HG03520 (cell line): ENCODE results near the gene HIKESHI.
"Not testable (repeated sequence)": the region's sequence is repeated elsewhere in the genome, so short reads cannot be mapped to it uniquely, and the experiment has no call there.

ENCODE experiments used
- ATAC-seq: cut with Tn5 transposase; IDR thresholded peaks from one replicate; pipeline ENCODE4 v1.9.1; 2021; ENCODE audit warnings: mild to moderate bottlenecking, moderate library complexity; ENCODE audit not compliant: unreplicated experiment

The HIKESHI gene, protein sequence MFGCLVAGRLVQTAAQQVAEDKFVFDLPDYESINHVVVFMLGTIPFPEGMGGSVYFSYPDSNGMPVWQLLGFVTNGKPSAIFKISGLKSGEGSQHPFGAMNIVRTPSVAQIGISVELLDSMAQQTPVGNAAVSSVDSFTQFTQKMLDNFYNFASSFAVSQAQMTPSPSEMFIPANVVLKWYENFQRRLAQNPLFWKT

DNA sequence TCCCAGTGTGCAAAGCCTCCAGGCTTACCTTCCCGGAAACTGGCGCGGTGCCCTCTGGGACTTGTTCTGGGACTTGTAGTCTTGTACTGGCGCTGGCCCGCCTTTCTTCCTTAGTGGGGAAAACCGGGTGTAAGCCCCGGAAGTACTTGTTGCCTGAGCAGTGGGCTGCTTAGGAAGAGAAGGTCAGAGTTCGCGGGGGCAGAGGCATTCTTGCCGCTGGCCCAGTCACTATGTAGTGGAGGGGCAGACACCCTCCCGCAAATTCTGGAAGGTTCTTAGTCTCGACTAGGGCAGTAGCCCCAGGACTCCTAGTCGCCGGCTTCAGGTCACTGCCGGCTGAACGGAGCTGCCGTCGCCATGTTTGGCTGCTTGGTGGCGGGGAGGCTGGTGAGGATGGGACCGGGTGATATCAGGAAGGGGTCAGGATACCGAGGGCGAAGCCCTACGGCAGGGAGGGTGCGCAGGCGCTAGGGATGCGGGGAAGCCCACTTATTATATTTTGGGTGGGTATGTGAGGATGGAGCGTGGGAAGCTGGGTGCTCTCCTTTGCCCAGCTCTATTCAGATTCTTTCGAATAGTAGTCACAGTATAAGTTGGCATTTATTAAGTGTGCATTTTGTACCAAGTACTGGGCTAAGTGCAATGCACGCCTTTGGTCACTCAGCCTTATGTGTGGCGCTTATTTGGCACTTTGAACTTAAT is at the start of gene HIKESHI:
Gene HIKESHI, plus strand, starts transcription at position 149 of the 702 bp plus-strand sequence. Its CDS starts 209 bp downstream, at position 358.
- peak; percentile 96 for ATAC-seq

DNA sequence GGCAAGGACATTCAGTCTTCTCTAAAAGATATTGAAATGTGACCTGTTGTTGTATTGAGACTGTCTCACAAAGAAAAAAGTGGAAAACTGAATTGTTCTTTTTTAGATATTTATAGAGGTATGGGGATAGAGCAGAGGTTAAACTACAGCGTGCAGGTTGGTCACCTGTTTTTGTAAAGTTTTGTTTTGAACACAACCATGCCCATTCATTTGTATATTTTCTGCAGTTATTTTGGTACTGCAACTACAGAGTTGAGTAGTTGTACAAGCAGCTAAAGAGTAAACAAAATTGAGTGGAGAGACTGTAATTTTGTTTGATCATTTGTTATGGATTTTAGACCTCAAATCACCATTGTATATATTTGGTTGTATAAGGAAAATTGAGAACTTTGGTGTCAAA is 46.1 kb upstream of the HIKESHI start:
- peak; percentile 96 for ATAC-seq

DNA sequence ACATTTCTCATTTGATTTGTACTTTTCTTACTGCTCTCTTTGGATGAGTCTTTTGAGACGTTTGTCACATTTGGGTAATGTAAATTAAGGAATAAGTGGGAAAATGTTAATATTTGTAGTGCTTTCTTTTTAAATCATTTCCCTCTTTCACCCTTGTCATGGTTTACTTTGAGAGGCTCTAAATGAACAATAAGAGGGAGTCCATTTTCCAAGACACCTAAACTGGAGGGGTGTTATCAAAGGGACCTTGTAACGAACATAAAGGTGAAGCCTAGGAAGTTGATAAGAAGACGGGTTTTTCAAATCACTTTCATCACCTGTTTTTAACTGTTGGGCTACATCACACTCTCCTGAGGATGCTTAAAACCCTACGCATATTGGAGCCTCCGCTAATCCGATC is 45.4 kb upstream of the HIKESHI start:
- no peak for ATAC-seq

DNA sequence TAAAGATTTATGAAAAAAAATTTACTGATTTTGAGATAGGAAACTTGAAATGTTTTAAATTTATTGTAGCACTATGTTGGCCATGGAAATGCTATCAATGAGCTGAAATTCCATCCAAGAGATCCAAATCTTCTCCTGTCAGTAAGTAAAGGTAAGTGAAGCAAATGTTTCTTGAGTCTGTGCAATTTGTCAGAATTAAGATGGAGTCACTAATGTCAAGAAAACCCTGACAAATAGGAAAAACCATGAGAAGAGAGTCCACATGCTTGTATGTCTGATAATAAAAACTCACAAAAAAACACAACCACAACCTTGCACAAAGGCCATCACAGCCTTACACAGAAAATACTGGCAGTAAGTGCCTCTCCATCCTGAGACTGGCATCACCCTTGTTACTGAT is 44.6 kb upstream of the HIKESHI start:
- no peak for ATAC-seq

DNA sequence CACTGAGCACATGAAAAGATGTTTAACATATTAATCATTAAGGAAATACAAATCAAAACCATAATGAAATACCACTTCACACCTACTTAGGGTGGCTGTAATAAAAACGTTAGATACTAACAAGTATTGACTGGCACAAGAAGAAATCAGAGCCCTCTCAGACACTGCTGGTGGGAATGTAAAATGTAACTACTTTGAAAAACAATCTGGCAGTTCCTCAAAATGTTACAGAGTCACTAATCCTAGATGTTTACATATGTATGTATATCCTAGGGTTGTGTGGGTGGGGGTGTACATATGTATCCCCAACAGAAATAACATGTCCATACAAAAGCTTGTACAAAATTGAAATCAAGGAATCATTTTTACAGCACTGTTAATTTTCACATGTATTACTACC is 42.3 kb upstream of the HIKESHI start:
- no peak for ATAC-seq

DNA sequence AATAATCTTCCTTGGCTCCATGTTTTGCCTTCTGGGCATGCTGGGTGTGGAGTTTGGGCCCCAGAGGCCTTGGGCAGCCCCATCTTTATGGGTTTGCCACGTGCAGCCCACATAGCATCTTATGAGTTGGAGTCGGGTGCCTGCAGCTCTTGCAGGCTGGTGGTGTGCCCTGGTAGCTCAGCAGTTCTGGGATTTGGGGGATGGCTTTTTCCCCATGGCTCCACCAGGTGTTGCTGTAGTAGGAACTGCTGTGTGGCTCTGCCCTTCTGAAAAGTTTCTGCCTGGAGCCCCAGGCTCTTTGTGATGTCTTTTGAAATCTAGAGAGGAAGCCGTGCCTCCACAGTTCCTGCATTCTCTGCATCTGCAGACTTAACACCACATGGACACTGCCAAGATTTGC is 40.7 kb upstream of the HIKESHI start:
- no peak for ATAC-seq

DNA sequence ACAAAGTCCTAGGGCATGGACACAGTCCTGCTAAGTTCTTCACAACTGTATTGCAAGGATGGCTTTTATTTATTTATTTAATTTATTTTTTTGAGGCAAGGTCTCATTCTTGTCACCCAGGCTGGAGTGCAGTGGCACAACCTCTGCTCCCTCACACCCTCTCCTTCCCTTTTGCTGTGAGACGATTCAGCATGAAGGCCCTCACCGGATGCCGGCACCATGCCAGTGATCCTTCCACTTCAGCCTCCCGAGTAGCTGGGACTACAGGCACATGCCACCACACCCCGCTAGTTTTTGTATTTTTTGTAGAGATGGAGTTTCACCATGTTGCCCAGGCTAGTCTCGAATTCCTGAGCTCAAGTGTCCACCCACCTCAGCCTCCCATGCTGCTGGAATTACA is 39.7 kb upstream of the HIKESHI start:
- no peak for ATAC-seq

DNA sequence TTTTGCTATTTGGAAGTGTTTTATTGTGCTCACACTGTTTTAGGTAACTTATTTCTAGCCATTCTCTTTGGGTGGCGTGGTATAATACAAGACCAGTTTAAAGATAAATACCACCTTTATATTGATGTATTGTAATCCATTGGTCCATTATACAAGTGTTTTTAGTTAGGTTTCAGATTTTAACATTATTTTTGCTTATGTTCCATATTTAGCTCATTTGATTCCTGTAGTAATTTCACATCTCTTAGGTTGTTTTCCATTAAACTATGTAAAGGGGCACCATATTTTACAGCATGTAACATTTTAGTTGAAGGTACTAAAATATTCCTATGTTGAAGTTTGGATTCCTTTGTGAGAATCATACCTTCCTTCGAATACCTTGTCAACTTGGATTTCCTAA is 37.4 kb upstream of the HIKESHI start:
- ATAC-seq, result no peak

DNA sequence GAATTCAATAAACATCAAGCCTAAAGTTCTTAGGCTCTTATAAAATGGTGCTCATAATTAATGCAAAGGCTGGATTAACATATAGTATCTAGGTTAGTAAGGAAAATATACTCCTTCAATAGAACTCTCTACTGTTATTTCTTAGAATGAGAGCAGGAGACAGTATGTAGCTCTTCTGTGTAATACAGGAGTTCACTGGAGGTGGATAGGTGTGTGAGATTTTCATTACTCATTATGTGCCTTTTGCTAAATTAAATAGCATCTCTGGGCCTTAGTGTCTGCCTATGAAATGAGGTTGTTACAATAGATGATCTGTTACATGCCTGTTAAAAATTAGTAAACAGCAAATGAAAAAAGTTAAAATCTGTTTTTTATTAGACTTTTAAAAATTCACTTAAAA is 36.8 kb upstream of the HIKESHI start:
- no peak for ATAC-seq

DNA sequence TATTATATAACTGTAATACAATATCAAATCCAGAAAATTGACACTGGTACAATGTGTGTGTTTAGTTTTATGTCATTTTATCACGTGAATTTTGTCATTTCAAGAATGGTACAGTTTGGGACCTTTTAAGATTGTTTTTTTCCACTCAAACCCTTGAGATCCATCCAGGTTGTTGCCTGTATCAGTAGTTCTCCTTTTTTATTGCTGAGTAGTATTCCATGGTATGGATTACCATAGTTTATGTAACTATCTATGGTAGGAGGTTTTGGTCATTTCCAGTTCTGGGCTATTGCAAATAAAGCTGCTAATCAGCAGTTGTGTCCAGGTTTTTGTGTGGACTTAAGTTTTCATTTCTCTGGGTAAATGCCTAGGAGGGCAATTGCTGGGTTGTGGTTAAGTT is 32.4 kb upstream of the HIKESHI start:
- ATAC-seq, result no peak

DNA sequence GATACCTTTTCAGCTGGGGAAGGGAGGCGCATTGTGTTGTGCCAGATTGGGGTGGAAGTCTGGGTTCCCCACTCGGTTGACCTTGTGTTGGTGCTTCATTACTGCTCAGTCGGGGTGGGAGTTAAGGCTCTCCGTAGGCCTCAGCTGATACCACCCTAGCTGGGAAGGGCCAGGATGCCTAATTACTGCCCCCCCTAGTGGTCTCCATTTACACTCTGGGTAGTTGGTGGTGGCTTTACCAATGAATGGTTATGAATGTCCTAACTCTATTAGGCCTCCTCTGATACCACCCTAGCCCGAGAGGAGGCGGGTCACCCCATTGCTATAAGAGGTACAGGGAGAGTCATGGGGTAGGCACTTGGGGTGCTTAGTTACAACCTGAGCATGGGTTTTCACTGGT is 27.5 kb upstream of the HIKESHI start:
- no peak for ATAC-seq

DNA sequence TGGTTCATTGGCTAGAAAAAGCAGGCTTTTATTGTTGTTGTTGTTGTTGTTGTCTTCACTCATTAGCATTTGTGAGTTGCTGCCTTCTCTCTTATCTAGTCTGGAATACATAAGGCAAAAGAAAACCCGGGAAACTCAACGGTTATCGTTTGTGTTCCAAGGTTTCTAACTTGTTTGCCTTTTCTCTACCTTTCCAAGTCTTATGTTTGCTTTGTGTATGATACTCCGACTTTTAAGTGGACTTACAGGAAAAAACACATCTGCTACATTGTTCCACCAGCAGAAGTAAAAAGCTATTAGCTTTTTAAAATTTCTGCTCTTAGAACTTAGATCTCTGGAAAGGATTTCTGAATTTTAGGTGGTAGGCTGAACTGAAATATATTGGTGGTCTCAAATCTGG is 27.0 kb upstream of the HIKESHI start:
- ATAC-seq, result no peak

DNA sequence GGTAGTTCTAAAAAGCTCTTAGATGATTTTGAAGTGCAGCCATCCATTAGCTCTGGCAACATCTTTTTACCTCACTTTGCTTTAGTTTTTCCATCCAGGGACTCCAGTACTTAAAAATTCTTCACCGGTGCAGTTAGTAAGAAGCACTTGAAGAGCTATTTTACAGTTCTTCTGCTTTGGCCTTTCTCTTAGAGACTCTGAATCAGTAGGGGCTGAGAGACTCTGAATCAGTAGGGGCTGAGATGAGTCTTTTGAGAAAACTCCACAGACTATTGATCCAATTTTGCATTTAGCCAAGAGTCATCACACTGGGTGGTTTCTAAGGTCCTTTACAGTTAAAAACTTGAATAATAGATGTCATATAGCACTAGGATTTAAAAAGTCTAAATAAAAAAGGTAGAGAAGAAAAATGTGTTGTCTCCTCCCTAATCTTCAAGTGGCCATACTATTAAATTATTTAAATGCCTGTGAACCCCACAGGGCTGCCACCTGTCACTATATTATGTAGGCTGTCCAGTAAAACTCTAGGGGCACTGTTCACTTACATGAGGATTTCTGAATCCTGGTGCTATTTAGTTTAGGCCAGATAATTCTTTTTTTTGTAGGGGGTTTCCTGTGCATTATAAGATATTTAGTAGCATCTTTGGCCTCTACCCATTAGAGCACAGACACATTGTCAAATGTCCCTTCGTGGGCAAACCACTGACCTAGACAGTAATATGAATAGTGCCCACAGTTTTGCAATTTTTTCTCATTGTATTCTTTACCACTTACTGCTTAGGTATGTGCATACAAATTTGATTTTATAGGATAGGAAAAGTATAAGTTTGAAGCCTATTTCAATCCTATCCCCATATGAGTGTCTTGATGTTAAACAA is 26.3 kb upstream of the HIKESHI start:
- no peak for ATAC-seq

DNA sequence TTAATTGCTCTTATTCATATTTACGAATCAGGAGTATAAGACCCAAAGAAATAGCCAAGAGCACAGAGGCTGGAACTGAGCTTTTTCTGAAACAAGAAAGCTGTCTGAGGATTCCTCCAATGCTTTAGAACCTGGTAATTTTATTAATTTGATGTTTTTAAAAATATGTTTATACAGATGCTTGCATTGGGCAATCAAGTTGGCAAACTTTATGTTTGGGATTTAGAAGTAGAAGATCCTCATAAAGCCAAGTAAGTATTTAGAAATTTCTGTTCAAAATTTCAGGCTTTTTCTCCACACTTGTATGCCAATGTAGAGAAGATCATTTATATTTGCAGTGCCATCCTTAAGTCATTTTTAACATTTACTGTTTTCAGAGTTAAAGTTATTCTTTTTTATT is 24.3 kb upstream of the HIKESHI start:
- no peak for ATAC-seq

DNA sequence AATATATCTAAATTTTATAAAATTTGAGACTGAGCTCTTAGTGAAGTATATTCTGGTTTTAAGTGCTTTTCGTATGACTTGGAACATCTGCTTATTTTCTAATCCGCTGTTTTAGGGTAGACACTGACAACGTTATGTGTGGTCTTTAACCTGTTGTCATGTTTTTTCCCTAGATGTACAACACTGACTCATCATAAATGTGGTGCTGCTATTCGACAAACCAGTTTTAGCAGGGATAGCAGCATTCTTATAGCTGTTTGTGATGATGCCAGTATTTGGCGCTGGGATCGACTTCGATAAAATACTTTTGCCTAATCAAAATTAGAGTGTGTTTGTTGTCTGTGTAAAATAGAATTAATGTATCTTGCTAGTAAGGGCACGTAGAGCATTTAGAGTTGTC is 23.8 kb upstream of the HIKESHI start:
- ATAC-seq, result no peak

DNA sequence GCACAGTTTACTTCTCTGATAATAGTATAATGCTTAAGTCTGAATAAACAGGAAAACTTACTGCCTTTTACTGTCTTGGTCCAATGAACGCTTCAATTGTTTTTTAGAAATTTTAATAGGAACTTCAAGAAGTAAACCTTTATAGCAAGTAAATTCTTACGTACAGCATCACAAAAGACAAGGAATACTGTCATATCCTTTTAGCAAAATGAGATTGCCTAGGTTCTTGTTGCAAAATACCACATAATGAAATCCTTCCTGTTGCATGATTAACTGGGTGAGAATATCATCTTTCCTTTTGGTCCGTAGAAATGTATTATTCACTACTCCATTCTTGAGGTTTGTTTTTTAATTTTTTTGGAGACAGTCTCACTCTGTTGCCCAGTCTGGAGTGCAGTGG is 22.3 kb upstream of the HIKESHI start:
- ATAC-seq, result no peak

DNA sequence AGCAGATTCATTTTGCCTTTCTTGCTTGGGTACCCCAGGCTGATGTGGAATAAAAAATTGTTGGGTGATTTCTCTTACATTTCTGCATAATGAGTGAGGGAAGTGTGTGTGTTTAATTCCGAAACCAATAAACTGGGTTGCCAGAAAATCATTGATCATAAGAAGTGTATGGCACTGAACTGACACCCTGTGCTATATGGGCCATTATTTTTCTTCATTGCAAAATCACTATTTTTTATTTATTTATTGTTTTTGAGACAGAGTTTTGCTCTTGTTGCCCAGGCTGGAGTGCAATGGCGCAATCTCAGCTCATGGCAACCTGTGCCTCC is 14.6 kb upstream of the HIKESHI start:
- ATAC-seq, result peak; percentile 4

DNA sequence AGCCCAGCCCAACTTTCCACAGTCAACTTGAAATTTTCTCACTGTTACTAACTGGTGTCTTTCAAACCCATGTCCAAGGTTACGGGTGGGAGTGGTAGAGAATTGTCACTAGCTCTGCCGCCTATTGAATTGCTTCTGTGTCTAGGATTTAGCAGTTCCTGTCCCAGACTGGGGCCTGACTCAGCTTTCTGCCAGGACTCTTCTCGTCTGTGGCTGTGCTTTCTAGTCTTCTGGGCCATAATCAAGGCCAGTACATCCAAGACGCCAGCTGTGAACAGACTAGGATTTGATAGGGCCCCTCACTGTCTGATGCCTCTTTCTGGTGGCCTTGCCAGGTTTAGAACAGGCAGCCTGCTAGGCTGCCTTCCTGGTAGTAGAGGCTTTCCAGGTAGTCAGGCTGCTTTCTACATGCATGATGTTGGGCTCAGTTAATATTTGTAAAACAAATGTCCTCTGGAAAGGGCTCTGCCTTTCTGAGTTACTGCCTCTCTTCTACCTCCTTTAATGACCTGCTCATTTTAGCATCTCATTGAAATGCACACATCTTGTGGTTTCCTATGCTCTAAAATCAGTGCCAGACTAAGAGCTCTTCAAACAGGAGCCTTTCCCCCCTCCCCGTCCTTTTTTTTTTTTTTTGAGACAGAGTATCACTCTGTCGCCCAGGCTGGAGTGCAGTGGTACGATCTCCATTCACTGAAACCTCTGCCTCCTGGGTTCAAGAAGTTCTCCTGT is 13.1 kb upstream of the HIKESHI start:
- ATAC-seq, result no peak

DNA sequence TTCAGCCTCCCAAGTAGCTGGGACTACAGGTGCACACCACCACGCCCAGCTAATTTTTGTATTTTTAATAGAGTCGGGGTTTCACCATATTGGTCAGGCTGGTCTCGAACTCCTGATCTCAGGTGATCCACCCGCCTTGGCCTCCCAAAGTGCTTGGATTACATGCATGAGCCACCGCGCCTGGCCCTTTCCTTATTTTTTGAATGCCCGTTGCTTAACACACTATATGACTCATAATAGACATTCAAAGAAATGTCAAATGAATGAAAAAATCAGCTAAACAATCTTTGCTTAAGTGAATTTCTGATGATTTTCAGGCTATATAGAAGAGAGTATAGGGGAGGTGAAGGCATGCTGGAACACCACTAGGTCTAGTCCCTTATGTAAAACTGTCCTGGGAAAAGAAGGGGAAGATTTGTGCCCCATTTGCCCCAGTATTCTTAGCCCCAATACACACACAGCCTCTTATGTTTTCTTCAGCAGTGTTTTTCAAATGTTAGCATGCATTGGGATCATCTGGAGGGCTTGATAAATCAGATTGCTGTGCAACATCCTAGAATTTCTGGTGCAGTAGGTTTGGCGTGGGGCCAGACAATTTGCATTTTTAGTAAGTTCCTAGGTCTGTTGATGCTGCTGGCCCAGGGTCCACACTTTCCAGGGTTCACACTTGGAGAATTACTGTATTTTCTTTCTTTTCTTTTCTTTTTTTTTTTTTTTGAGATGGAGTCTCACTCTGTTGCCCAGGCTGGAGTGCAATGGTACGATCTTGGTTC is 12.3 kb upstream of the HIKESHI start:
- not testable (repeated sequence) for ATAC-seq

DNA sequence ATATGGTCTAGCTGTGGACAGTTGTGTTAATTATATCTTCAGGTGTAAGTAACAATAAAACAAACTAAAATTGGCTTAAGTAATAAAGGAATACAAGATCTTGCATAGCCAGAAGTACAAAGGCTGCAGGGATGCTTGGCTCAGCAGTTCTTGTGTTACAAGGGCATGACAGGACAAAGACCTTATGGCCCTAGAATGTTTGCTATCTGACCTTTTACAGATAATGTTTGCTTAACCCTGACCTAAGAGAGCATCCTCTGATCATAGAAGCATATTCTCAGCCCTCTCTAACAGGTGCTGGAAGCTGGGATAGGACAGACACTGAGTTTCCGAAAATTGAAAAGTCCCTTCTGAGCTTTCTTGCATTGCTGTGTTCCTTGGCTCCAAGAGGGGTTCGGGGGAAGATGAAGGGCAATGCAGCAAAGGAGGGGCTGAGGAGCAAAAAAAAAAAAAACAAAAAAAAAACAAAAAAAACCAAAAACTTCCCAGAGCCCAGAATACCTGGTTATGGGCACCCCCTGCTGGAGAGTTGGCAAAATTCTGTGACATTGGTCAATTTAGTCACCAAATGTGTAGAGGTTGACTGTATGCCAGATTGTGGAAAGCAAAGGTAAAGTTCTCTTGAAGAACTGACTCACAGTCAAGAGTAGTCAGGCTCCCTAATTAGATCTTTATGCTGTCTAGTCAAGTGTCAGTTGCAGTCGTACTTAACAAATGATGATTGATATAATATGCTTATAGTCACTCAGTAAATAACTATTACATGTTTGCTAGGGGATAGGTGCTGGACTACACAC is 10.4 kb upstream of the HIKESHI start:
- no peak for ATAC-seq
